CD4-positive, alpha-beta memory T cell (primary cell): ENCODE measurements around the gene SNX17. TPM values are rescaled to one million over a fixed set of nuclear protein-coding genes. Genes with fewer than 3 reads are reported as not detected.
"Not testable (repeated sequence)": the region's sequence is repeated elsewhere in the genome, so short reads cannot be mapped to it uniquely, and the experiment has no call there.

Experiments
- CTCF ChIA-PET: fragments of 350-600 bp; sonication (Branson Sonifier 250); formaldehyde crosslinking; loops from one replicate; lab custom pipeline; 2021; ENCODE audit warnings: inconsistent platforms; ENCODE audit not compliant: partially characterized antibody; lab: Charles Lee
- POLR2A ChIA-PET: fragments of 350-600 bp; sonication (Branson Sonifier 250); formaldehyde crosslinking; loops from one replicate; lab custom pipeline; 2021; ENCODE audit not compliant: partially characterized antibody; lab: Charles Lee
- DNase-seq, 5 donors: peaks; one replicate each; pipeline versions ENCODE4 v3.0.0 to v3.0.0-alpha.2; 2020 to 2022; ENCODE audit warnings: mixed read lengths in 1 of 5
- H3K27ac ChIP-seq: one replicate; pipeline ENCODE4 v1.7.0; 2013; ENCODE audit warnings: low read depth, low read length
- H3K27me3 ChIP-seq: 2 replicates; pipeline ENCODE4 v1.7.0; 2013; ENCODE audit warnings: mild to moderate bottlenecking, low read length, moderate library complexity; ENCODE audit not compliant: insufficient read depth
- H3K36me3 ChIP-seq: 2 replicates; pipeline ENCODE4 v1.7.0; 2013; ENCODE audit warnings: mild to moderate bottlenecking, low read length, moderate library complexity; ENCODE audit not compliant: insufficient read depth
- H3K4me1 ChIP-seq: 2 replicates; pipeline ENCODE4 v1.7.0; 2013; ENCODE audit warnings: mild to moderate bottlenecking, low read length, moderate library complexity; ENCODE audit not compliant: insufficient read depth
- H3K4me3 ChIP-seq, 2 donors: one replicate each; pipeline ENCODE4 v1.7.0; 2013; ENCODE audit warnings: low read length in 2 of 2, mild to moderate bottlenecking in 1 of 2
- H3K9me3 ChIP-seq, 2 donors: one replicate each; pipeline ENCODE4 v1.7.0; 2013; ENCODE audit warnings: low read length in 2 of 2, control low read depth in 1 of 2; ENCODE audit not compliant: control insufficient read depth in 1 of 2
- H3K27ac Mint-ChIP-seq, 7 donors: one replicate each; pipeline ENCODE4 v1.8.0; 2020 to 2021; ENCODE audit warnings: mixed read lengths in 7 of 7, mild to moderate bottlenecking in 6 of 7, inconsistent platforms in 3 of 7, moderate library complexity in 3 of 7
- H3K27me3 Mint-ChIP-seq, 2 donors: one replicate each; pipeline ENCODE4 v1.8.0; 2020 to 2021; ENCODE audit warnings: mixed read lengths in 2 of 2
- H3K36me3 Mint-ChIP-seq, 2 donors: one replicate each; pipeline ENCODE4 v1.8.0; 2020 to 2021; ENCODE audit warnings: mixed read lengths in 2 of 2, inconsistent platforms in 1 of 2, mild to moderate bottlenecking in 1 of 2
- H3K4me1 Mint-ChIP-seq, 4 donors: one replicate each; pipeline ENCODE4 v1.8.0; 2020 to 2021; ENCODE audit warnings: mixed read lengths in 4 of 4, mild to moderate bottlenecking in 1 of 4
- H3K4me3 Mint-ChIP-seq, 8 donors: one replicate each; pipeline ENCODE4 v1.8.0; 2020 to 2021; ENCODE audit warnings: mixed read lengths in 8 of 8, mild to moderate bottlenecking in 7 of 8, moderate library complexity in 6 of 8, inconsistent platforms in 3 of 8
- H3K9me3 Mint-ChIP-seq, 8 donors: one replicate each; pipeline ENCODE4 v1.8.0; 2020 to 2021; ENCODE audit warnings: mixed read lengths in 8 of 8, mild to moderate bottlenecking in 5 of 8, inconsistent platforms in 3 of 8, moderate library complexity in 1 of 8
- intact Hi-C: fragments of 100-400 bp; cut with micrococcal nuclease; formaldehyde crosslinking; loops from one replicate; pipeline ENCODE4 v1.15.1; 2023
- polyA plus RNA-seq, 2 donors: library from polyadenylated mRNA; unstranded; fragments of 300-500 nt; fragmentation: Illumina TruSeq; gene quantifications; one replicate each; pipeline ENCODE4 v1.2.3, GENCODE V29; 2021
- total RNA-seq, 2 experiments: library from RNA; stranded (reverse); gene quantifications; one replicate each; pipeline ENCODE4 v1.2.3, GENCODE V29; 2021

The SNX17 gene
- total and polyA plus RNA-seq, 4 experiments from 2014 or later = 122 to 304 (median 154) TPM

GRCh38 chr2:27353386-27353761, 17.0 kb upstream of the SNX17 start:
- DNase-seq, H3K9me3 ChIP-seq, H3K4me3 ChIP-seq, POLR2A ChIA-PET, H3K9me3 Mint-ChIP-seq, H3K27me3 Mint-ChIP-seq, intact Hi-C loops, H3K36me3 ChIP-seq, H3K27me3 ChIP-seq, H3K27ac ChIP-seq: not testable (repeated sequence)
- H3K4me1 ChIP-seq = peaks cover 53% of the 10 kb centered on the region
- Mint-ChIP-seq H3K27ac (peak overlapping the region in 2 of 7 donors; percentile 57 to 79), H3K4me3 (peak overlapping the region in 1 of 8 donors; percentile 41), H3K36me3 (peaks cover 7 to 30% of the 10 kb centered on the region in 2 donors), H3K4me1 (peaks cover 43 to 77% (median 54%) of the 10 kb centered on the region in 4 donors)
- CTCF ChIA-PET = interaction anchor here (0.7 to 1.7 kb wide), 3 partner anchors 16 to 330 kb away, joined by 3 to 8 read pairs (median 7); no protein-coding TSS in a partner anchor

DNA sequence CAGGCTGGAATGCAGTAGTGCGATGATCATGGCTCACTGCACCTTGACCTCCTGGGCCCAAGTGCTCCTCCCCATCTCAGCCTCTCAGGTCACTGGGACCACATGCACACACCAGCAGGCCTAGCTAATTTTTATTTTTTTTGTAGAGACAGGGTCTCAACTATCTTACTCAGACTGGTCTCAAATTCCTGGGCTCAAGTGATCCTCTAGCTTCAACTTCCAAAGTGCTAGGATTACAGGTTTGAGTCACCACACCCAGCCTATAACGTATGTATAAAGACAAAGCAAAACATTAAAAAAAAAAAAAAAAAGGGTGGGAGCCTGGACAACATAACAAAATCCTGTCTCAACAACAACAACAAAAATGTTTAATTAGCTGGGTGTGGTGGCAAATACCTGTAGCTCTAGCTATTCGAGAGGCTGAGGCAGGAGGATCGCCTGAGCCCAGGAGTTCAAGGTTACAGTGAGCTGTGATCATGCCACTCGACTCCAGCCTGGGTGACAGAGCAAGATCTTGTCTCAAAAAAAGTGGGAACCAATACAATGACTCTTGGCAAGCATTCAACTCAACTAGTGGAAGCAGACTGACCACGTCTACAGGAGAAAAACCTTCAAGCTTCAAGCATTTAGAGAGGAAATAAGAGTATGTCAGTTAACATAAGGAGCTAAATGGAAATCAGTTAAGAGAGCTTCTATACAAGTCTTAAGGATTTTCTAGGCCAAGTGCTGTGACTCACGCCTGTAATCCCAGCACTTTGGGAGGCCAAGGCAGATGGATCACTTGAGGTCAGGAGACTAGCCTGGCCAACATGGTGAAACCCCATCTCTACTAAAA, 16.4 kb upstream of the SNX17 start:
- Mint-ChIP-seq H3K27ac (peak overlapping the region; percentile 14 to 99 (median 64)), H3K4me3 (peak overlapping the region in 5 of 8 donors; percentile 15 to 54 (median 43)), H3K9me3 (peaks cover 0 to 5% (median 0%) of the 10 kb centered on the region in 8 donors), H3K4me1 (peaks cover 45 to 80% (median 57%) of the 10 kb centered on the region in 4 donors), H3K27me3 (no peaks in the 10 kb centered on the region), H3K36me3 (peaks cover 7 to 30% of the 10 kb centered on the region in 2 donors)
- peaks cover 53% of the 10 kb centered on the region for H3K4me1 ChIP-seq
- H3K9me3 ChIP-seq = no peaks in the 10 kb centered on the region
- intact Hi-C loops = no loop called here
- CTCF ChIA-PET = interaction anchor here (1.5 to 1.7 kb wide), 2 partner anchors 15 to 329 kb away, joined by 7 to 8 read pairs; no protein-coding TSS in a partner anchor
- no peak for DNase-seq
- no peak overlapping the region for H3K4me3 ChIP-seq
- no peaks in the 10 kb centered on the region for H3K36me3 ChIP-seq
- no peaks in the 10 kb centered on the region for H3K27me3 ChIP-seq
- POLR2A ChIA-PET = no interaction called here
- no peak overlapping the region for H3K27ac ChIP-seq

DNA sequence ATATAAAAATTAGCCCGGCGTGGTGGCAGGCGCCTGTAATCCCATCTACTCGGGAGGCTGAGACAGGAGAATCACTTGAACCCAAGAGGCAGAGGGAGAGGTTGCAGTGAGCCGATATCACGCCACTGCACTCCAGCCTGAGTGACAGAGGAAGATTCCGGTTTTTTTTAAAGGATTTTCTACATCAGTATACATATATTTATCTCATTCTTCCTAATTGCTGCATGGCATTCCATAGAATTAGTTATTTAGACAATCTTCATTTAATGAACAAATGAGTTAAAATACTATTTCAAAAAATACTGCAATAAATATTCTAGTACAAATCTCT, 15.9 kb upstream of the SNX17 start:
- peaks cover 53% of the 10 kb centered on the region for H3K4me1 ChIP-seq
- H3K36me3 ChIP-seq = no peaks in the 10 kb centered on the region
- Mint-ChIP-seq H3K36me3 (peaks cover 7 to 29% of the 10 kb centered on the region in 2 donors), H3K27me3 (no peaks in the 10 kb centered on the region), H3K4me3 (peak overlapping the region in 5 of 8 donors; percentile 15 to 54 (median 43)), H3K9me3 (peaks cover 0 to 5% (median 0%) of the 10 kb centered on the region in 8 donors), H3K27ac (peak overlapping the region in 3 of 7 donors; percentile 14 to 99 (median 37)), H3K4me1 (peaks cover 44 to 76% (median 56%) of the 10 kb centered on the region in 4 donors)
- DNase-seq = no peak
- no peaks in the 10 kb centered on the region for H3K27me3 ChIP-seq
- no peak overlapping the region for H3K4me3 ChIP-seq
- CTCF ChIA-PET = interaction anchor here (1.5 kb wide), 1 partner anchor 15 kb away, joined by 8 read pairs; no protein-coding TSS in a partner anchor
- POLR2A ChIA-PET = no interaction called here
- intact Hi-C loops = no loop called here
- no peaks in the 10 kb centered on the region for H3K9me3 ChIP-seq
- H3K27ac ChIP-seq = no peak overlapping the region

GRCh38 chr2:27356056-27356381, 14.4 kb upstream of the SNX17 start:
- peaks cover 0 to 5% (median 0%) of the 10 kb centered on the region in 8 donors for H3K9me3 Mint-ChIP-seq
- peaks cover 4 to 24% of the 10 kb centered on the region in 2 donors for H3K36me3 Mint-ChIP-seq
- H3K27ac Mint-ChIP-seq = peak overlapping the region; percentile 96 to 100 (median 99)
- DNase-seq = no peak
- ChIA-PET CTCF (interaction anchor here (0.9 to 2.6 kb wide), 3 partner anchors 9 to 53 kb away, joined by 3 to 16 read pairs (median 4); partner anchors contain the start of genes EIF2B4 and SNX17), POLR2A (interaction anchor here (0.9 to 2.9 kb wide), 11 partner anchors 11 to 308 kb away, joined by 3 to 49 read pairs (median 6); partner anchors contain the start of genes EIF2B4, MPV17, NRBP1 and PPM1G)
- intact Hi-C loops = loop anchor here (1.0 to 5.0 kb wide), 7 partner anchors 14 to 271 kb away; partner anchors contain the start of genes CCDC121, EIF2B4, GPN1 and IFT172
- Histone ChIP-seq H3K4me1 (peaks cover 53% of the 10 kb centered on the region), H3K36me3 (no peaks in the 10 kb centered on the region), H3K4me3 (peak overlapping the region; percentile 49 to 75), H3K9me3 (no peaks in the 10 kb centered on the region), H3K27ac (peak overlapping the region; percentile 85), H3K27me3 (no peaks in the 10 kb centered on the region)
- no peaks in the 10 kb centered on the region for H3K27me3 Mint-ChIP-seq
- peaks cover 38 to 68% (median 51%) of the 10 kb centered on the region in 4 donors for H3K4me1 Mint-ChIP-seq
- H3K4me3 Mint-ChIP-seq = peak overlapping the region; percentile 96 to 100 (median 98)

DNA sequence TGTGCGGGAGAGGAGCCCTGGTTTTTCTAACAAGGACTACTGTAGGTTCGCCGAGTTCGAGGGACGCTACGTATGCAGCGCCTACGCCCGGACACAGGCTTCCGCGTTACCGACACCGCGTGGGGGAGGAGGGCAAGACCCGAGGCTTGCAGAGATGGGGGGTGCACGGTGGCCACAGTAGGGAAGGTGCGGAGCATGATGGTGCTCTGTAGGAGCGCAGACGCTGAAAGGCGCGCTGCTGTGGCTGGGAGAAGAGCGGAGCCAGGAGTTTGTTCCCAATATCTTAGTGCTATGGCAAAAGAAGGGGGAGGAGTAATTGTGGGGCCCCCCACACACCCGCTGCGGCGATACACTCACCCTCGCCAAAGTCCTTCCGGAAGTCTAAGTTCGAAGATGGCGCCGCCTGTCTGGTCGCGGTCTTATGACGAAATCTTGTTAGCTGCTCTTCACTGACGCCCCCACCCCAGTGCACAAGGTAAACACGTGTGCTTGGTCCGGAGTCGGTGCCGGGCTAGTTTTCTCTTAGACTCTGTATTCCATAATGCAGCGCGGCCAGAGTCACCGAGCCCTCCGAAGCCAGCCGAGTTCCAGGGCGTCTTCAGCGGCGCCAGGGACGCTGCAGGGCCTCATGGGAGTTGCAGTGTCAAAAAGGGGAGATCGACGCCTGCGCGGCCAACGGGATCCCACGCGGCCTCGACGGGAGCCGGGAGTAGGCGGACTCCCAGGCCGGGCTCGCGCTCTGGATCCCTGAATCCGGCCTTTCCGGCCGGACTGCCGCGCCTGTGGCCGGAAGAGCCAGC, 13.8 kb upstream of the SNX17 start, which contains the start of gene GTF3C2:
Gene GTF3C2, minus strand, starts transcription at position 383 of the 800 bp plus-strand sequence. CDS start 13,210 bp downstream, outside the sequence.
- no peaks in the 10 kb centered on the region for H3K27me3 Mint-ChIP-seq
- peaks cover 0 to 5% (median 0%) of the 10 kb centered on the region in 8 donors for H3K9me3 Mint-ChIP-seq
- Histone ChIP-seq H3K9me3 (no peaks in the 10 kb centered on the region), H3K27ac (peak within 1 kb of the TSS; percentile 85), H3K4me3 (peak within 1 kb of the TSS; percentile 49 to 75), H3K27me3 (no peaks in the 10 kb centered on the region), H3K4me1 (peaks cover 51% of the 10 kb centered on the region), H3K36me3 (no peaks in the 10 kb centered on the region)
- DNase-seq = peak; percentile 93 to 97 (median 93)
- peak within 1 kb of the TSS; percentile 96 to 100 (median 99) for H3K27ac Mint-ChIP-seq
- H3K4me1 Mint-ChIP-seq = peaks cover 36 to 64% (median 48%) of the 10 kb centered on the region in 4 donors
- CTCF ChIA-PET = interaction anchor here (2.6 kb wide), 1 partner anchor 13 kb away, joined by 16 read pairs; the partner anchor contains the start of genes EIF2B4 and SNX17
- intact Hi-C loops = loop anchor here (1.0 to 5.0 kb wide), 7 partner anchors 14 to 271 kb away; partner anchors contain the start of genes CCDC121, EIF2B4, GPN1 and IFT172
- H3K4me3 Mint-ChIP-seq = peak within 1 kb of the TSS; percentile 96 to 100 (median 98)
- H3K36me3 Mint-ChIP-seq = peaks cover 4 to 24% of the 10 kb centered on the region in 2 donors
- POLR2A ChIA-PET = interaction anchor here (0.7 to 2.9 kb wide), 14 partner anchors 10 to 307 kb away, joined by 3 to 49 read pairs (median 4); partner anchors contain the start of genes EIF2B4, MPV17, NRBP1 and OST4

- Histone ChIP-seq H3K4me3 (no peak overlapping the region), H3K27me3 (no peaks in the 10 kb centered on the region), H3K27ac (no peak overlapping the region), H3K9me3 (no peaks in the 10 kb centered on the region), H3K36me3 (peaks cover 35% of the 10 kb centered on the region), H3K4me1 (peaks cover 3% of the 10 kb centered on the region)
- H3K9me3 Mint-ChIP-seq = no peaks in the 10 kb centered on the region
- POLR2A ChIA-PET = interaction anchor here (0.6 to 0.9 kb wide), 3 partner anchors 18 to 303 kb away, joined by 3 read pairs; partner anchors contain the start of gene ZNF513
- no peak for DNase-seq
- CTCF ChIA-PET = interaction anchor here (0.7 kb wide), 1 partner anchor 602 kb away, joined by 3 read pairs; no protein-coding TSS in a partner anchor
- H3K4me1 Mint-ChIP-seq = peaks cover 7 to 16% (median 8%) of the 10 kb centered on the region in 4 donors
- H3K36me3 Mint-ChIP-seq = peaks cover 20 to 28% of the 10 kb centered on the region in 2 donors
- no peak overlapping the region for H3K4me3 Mint-ChIP-seq
- H3K27me3 Mint-ChIP-seq = no peaks in the 10 kb centered on the region
- intact Hi-C loops = no loop called here
- peak overlapping the region in 3 of 7 donors; percentile 4 to 75 (median 16) for H3K27ac Mint-ChIP-seq
Measured at GRCh38 chr2:27362678-27363420, 7.6 kb upstream of the SNX17 start.
